ENCODE measurements around the gene SUCNR1.
"Not testable (repeated sequence)": the region's sequence is repeated elsewhere in the genome, so short reads cannot be mapped to it uniquely, and the experiment has no call there.

GRCh38 chr3:151874079-151874478 is 636 bp downstream of the SUCNR1 start:
- TF ChIP-seq CTCF, POLR2A, POLR2AphosphoS5 (IDR thresholded peaks at IDR 0.05): not testable (repeated sequence)
